Endothelial cell (in vitro differentiated cells): ENCODE data around the gene NPY4R2. TPM values are rescaled to one million over a fixed set of nuclear protein-coding genes. Genes with fewer than 3 reads are reported as not detected.
"Not testable (repeated sequence)": the region's sequence is repeated elsewhere in the genome, so short reads cannot be mapped to it uniquely, and the experiment has no call there.

ENCODE experiments used
- DNase-seq: peaks from one replicate; pipeline ENCODE4 v3.0.0; 2021; ENCODE audit warnings: low spot score
- H3K27ac Mint-ChIP-seq: one replicate; pipeline ENCODE4 v1.8.0; 2021; ENCODE audit warnings: mixed read lengths, inconsistent platforms; ENCODE audit not compliant: unreplicated experiment
- H3K27me3 Mint-ChIP-seq: one replicate; pipeline ENCODE4 v1.8.0; 2021; ENCODE audit warnings: mild to moderate bottlenecking, moderate library complexity, mixed read lengths, inconsistent platforms; ENCODE audit not compliant: unreplicated experiment
- H3K36me3 Mint-ChIP-seq: one replicate; pipeline ENCODE4 v1.8.0; 2021; ENCODE audit warnings: mild to moderate bottlenecking, low read depth, mixed read lengths, inconsistent platforms; ENCODE audit not compliant: unreplicated experiment
- H3K4me1 Mint-ChIP-seq: one replicate; pipeline ENCODE4 v1.8.0; 2021; ENCODE audit warnings: mild to moderate bottlenecking, mixed read lengths, inconsistent platforms; ENCODE audit not compliant: unreplicated experiment
- H3K4me3 Mint-ChIP-seq: one replicate; pipeline ENCODE4 v1.8.0; 2021; ENCODE audit warnings: mild to moderate bottlenecking, mixed read lengths, inconsistent platforms; ENCODE audit not compliant: unreplicated experiment
- H3K9me3 Mint-ChIP-seq: one replicate; pipeline ENCODE4 v1.8.0; 2021; ENCODE audit warnings: mixed read lengths, inconsistent platforms; ENCODE audit not compliant: unreplicated experiment
- total RNA-seq: library from RNA; stranded (reverse); fragmentation: NEBNext Ultra II Directional; extraction: Animal tissue kit (Norgen Biotek cat#: 25700); gene quantifications from one replicate; pipeline ENCODE4 v1.2.1, GENCODE V29; 2021; ENCODE audit not compliant: unreplicated experiment

The NPY4R2 gene
- total RNA-seq, 1 donor from 2014 or later: not detected

GRCh38 chr10:47909333-47909732, 9.1 kb upstream of the NPY4R2 start:
- H3K9me3 Mint-ChIP-seq, H3K27me3 Mint-ChIP-seq, H3K4me1 Mint-ChIP-seq, DNase-seq, H3K4me3 Mint-ChIP-seq, H3K27ac Mint-ChIP-seq, H3K36me3 Mint-ChIP-seq: not testable (repeated sequence)

GRCh38 chr10:47910486-47910885, 8.0 kb upstream of the NPY4R2 start:
- not testable (repeated sequence) for H3K9me3 Mint-ChIP-seq, H3K27me3 Mint-ChIP-seq, H3K27ac Mint-ChIP-seq, H3K36me3 Mint-ChIP-seq, DNase-seq, H3K4me1 Mint-ChIP-seq, H3K4me3 Mint-ChIP-seq

GRCh38 chr10:47914052-47914451, 4.4 kb upstream of the NPY4R2 start:
- H3K36me3 Mint-ChIP-seq, H3K4me3 Mint-ChIP-seq, H3K27me3 Mint-ChIP-seq, H3K27ac Mint-ChIP-seq, H3K9me3 Mint-ChIP-seq, H3K4me1 Mint-ChIP-seq, DNase-seq: not testable (repeated sequence)

- H3K4me1 Mint-ChIP-seq, H3K9me3 Mint-ChIP-seq, H3K27ac Mint-ChIP-seq, DNase-seq, H3K36me3 Mint-ChIP-seq, H3K4me3 Mint-ChIP-seq, H3K27me3 Mint-ChIP-seq: not testable (repeated sequence)
Measured at GRCh38 chr10:47915849-47916548, 2.5 kb upstream of the NPY4R2 start.

GRCh38 chr10:47920610-47921009, 2.1 kb downstream of the NPY4R2 start:
- not testable (repeated sequence) for H3K27ac Mint-ChIP-seq, DNase-seq, H3K4me3 Mint-ChIP-seq, H3K4me1 Mint-ChIP-seq, H3K9me3 Mint-ChIP-seq, H3K27me3 Mint-ChIP-seq, H3K36me3 Mint-ChIP-seq

- not testable (repeated sequence) for H3K4me3 Mint-ChIP-seq, H3K36me3 Mint-ChIP-seq, H3K4me1 Mint-ChIP-seq, H3K27ac Mint-ChIP-seq, DNase-seq, H3K27me3 Mint-ChIP-seq, H3K9me3 Mint-ChIP-seq
Measured at GRCh38 chr10:47922503-47922902, 4.0 kb downstream of the NPY4R2 start.

GRCh38 chr10:47924628-47925027, 6.2 kb downstream of the NPY4R2 start:
- not testable (repeated sequence) for H3K4me1 Mint-ChIP-seq, H3K9me3 Mint-ChIP-seq, H3K27ac Mint-ChIP-seq, H3K36me3 Mint-ChIP-seq, DNase-seq, H3K4me3 Mint-ChIP-seq, H3K27me3 Mint-ChIP-seq

- H3K36me3 Mint-ChIP-seq, H3K27ac Mint-ChIP-seq, H3K4me1 Mint-ChIP-seq, H3K9me3 Mint-ChIP-seq, H3K27me3 Mint-ChIP-seq, H3K4me3 Mint-ChIP-seq, DNase-seq: not testable (repeated sequence)
Measured at GRCh38 chr10:47927147-47927916, 8.9 kb downstream of the NPY4R2 start.

GRCh38 chr10:47928225-47928624, 9.8 kb downstream of the NPY4R2 start:
- not testable (repeated sequence) for H3K27ac Mint-ChIP-seq, DNase-seq, H3K9me3 Mint-ChIP-seq

GRCh38 chr10:47932824-47933223, 14.4 kb downstream of the NPY4R2 start:
- not testable (repeated sequence) for H3K4me1 Mint-ChIP-seq, H3K27me3 Mint-ChIP-seq, H3K36me3 Mint-ChIP-seq, H3K4me3 Mint-ChIP-seq, H3K27ac Mint-ChIP-seq, DNase-seq, H3K9me3 Mint-ChIP-seq

More at GRCh38 chr10:47928225-47928624, 9.8 kb downstream of the NPY4R2 start:
- H3K27me3 Mint-ChIP-seq, H3K4me1 Mint-ChIP-seq, H3K4me3 Mint-ChIP-seq, H3K36me3 Mint-ChIP-seq: not testable (repeated sequence)

- DNase-seq, H3K27ac Mint-ChIP-seq, H3K9me3 Mint-ChIP-seq, H3K4me1 Mint-ChIP-seq, H3K27me3 Mint-ChIP-seq, H3K36me3 Mint-ChIP-seq, H3K4me3 Mint-ChIP-seq: not testable (repeated sequence)
Measured at GRCh38 chr10:47933462-47933861, 15.0 kb downstream of the NPY4R2 start.

GRCh38 chr10:47936772-47937228, 18.3 kb downstream of the NPY4R2 start:
- DNase-seq, H3K36me3 Mint-ChIP-seq, H3K27me3 Mint-ChIP-seq, H3K4me3 Mint-ChIP-seq, H3K4me1 Mint-ChIP-seq, H3K9me3 Mint-ChIP-seq, H3K27ac Mint-ChIP-seq: not testable (repeated sequence)
